ENCODE data around the gene PRR5L.
"Not testable (repeated sequence)": the region's sequence is repeated elsewhere in the genome, so short reads cannot be mapped to it uniquely, and the experiment has no call there.

The PRR5L gene

GRCh38 chr11:36282926-36283325, 13.2 kb upstream of the PRR5L start:
- DNase-seq, result no peak

GRCh38 chr11:36288442-36289225, 7.5 kb upstream of the PRR5L start:
- DNase-seq, result peak; percentile 32

GRCh38 chr11:36289226-36289852, 6.7 kb upstream of the PRR5L start, which contains the start of gene COMMD9:
Gene COMMD9 (minus strand): TSS chr11:36289424. CDS start chr11:36289412, 12 bp downstream.
- peak; percentile 94 for DNase-seq

GRCh38 chr11:36292311-36292722, 3.8 kb upstream of the PRR5L start:
- DNase-seq, result peak; percentile 16

- no peak for DNase-seq
These were observed 926 bp downstream of the PRR5L start for GRCh38 chr11:36296884-36297543.

GRCh38 chr11:36300650-36301049, 4.6 kb downstream of the PRR5L start:
- DNase-seq, result no peak

- no peak for DNase-seq
These were observed 8.3 kb downstream of the PRR5L start for GRCh38 chr11:36304351-36304750.

- no peak for DNase-seq
These were observed 9.0 kb downstream of the PRR5L start for GRCh38 chr11:36305047-36305446.

- no peak for DNase-seq
These were observed 10.8 kb downstream of the PRR5L start for GRCh38 chr11:36306888-36307287.

- no peak for DNase-seq
These were observed 12.5 kb downstream of the PRR5L start for GRCh38 chr11:36308577-36308976.

- no peak for DNase-seq
These were observed 13.7 kb downstream of the PRR5L start for GRCh38 chr11:36309779-36310178.

- DNase-seq, result peak; percentile 7
These were observed 16.0 kb downstream of the PRR5L start for GRCh38 chr11:36311926-36312595.

GRCh38 chr11:36312611-36313472, 16.8 kb downstream of the PRR5L start:
- no peak for DNase-seq

- no peak for DNase-seq
These were observed 17.8 kb downstream of the PRR5L start for GRCh38 chr11:36313750-36314433.

GRCh38 chr11:36314434-36314767, 18.3 kb downstream of the PRR5L start:
- no peak for DNase-seq

GRCh38 chr11:36316049-36316448, 20.0 kb downstream of the PRR5L start:
- no peak for DNase-seq

- DNase-seq, result no peak
These were observed 21.9 kb downstream of the PRR5L start for GRCh38 chr11:36317992-36318391.

GRCh38 chr11:36324956-36325355, 28.9 kb downstream of the PRR5L start:
- DNase-seq, result not testable (repeated sequence)

- not testable (repeated sequence) for DNase-seq
These were observed 29.3 kb downstream of the PRR5L start for GRCh38 chr11:36325403-36325802.

GRCh38 chr11:36326524-36327419, 30.7 kb downstream of the PRR5L start:
- no peak for DNase-seq

Data from DMS79 treated with DMSO at 0.1 percent for 48 hours (cell line).